ENCODE results near the gene FOXQ1.

GRCh38 chr6:1325461-1326309 is 13.8 kb downstream of the FOXQ1 start:
- peak; percentile 78 for TF ChIP-seq POLR2AphosphoS5 (IDR thresholded peaks at IDR 0.05; ENCODE audit: low read depth, low read length)
- no peak for TF ChIP-seq CTCF (IDR thresholded peaks at IDR 0.05)

Data from Panc1 (cell line).